Type B pancreatic cell (in vitro differentiated cells): ENCODE data around the gene CHST13. TPM values are rescaled to one million over a fixed set of nuclear protein-coding genes. Genes with fewer than 3 reads are reported as not detected.

Source experiments
- DNase-seq: peaks from one replicate; pipeline ENCODE4 v3.0.0; 2021; ENCODE audit warnings: mixed read lengths; ENCODE audit not compliant: unreplicated experiment; ENCODE audit errors: extremely low spot score
- H3K27ac Mint-ChIP-seq: 2 replicates; pipeline ENCODE4 v1.8.0; 2021; ENCODE audit warnings: mild to moderate bottlenecking, mixed read lengths
- H3K27me3 Mint-ChIP-seq: 2 replicates; pipeline ENCODE4 v1.8.0; 2021; ENCODE audit warnings: mixed read lengths
- H3K36me3 Mint-ChIP-seq: 2 replicates; pipeline ENCODE4 v1.8.0; 2021; ENCODE audit warnings: mixed read lengths
- H3K4me1 Mint-ChIP-seq: one replicate; pipeline ENCODE4 v1.8.0; 2021; ENCODE audit warnings: mixed read lengths; ENCODE audit not compliant: unreplicated experiment
- H3K4me3 Mint-ChIP-seq: 2 replicates; pipeline ENCODE4 v1.8.0; 2021; ENCODE audit warnings: mild to moderate bottlenecking, mixed read lengths
- H3K9me3 Mint-ChIP-seq: 2 replicates; pipeline ENCODE4 v1.8.0; 2021; ENCODE audit warnings: mixed read lengths
- CTCF ChIP-seq: fragments of 200-600 bp; sonication (generic); conservative IDR thresholded peaks from 2 replicates; pipeline ENCODE4 v1.5.0; 2021; ENCODE audit warnings: antibody characterized with exemption, mild to moderate bottlenecking
- total RNA-seq: library from RNA; stranded (reverse); gene quantifications from 2 replicates; pipeline ENCODE4 v1.2.1, GENCODE V29; 2021; ENCODE audit warnings: low replicate concordance

Gene CHST13
- total RNA-seq, 1 donor from 2014 or later: 0.31 TPM

GRCh38 chr3:126488886-126489569 lies 34.9 kb upstream of the CHST13 start:
- no peak for TF ChIP-seq CTCF
- Mint-ChIP-seq H3K4me3 (no peak overlapping the region), H3K4me1 (peaks cover 16% of the 10 kb centered on the region), H3K27me3 (peaks cover 3% of the 10 kb centered on the region), H3K27ac (no peak overlapping the region), H3K9me3 (no peaks in the 10 kb centered on the region), H3K36me3 (no peaks in the 10 kb centered on the region)
- DNase-seq: no peak

- no peak for DNase-seq
These were observed 33.3 kb upstream of the CHST13 start for GRCh38 chr3:126490619-126491018.

GRCh38 chr3:126491221-126492013 lies 32.5 kb upstream of the CHST13 start:
- H3K27me3 Mint-ChIP-seq: peaks cover 3% of the 10 kb centered on the region
- peaks cover 8% of the 10 kb centered on the region for H3K4me1 Mint-ChIP-seq
- DNase-seq: no peak
- no peak overlapping the region for H3K27ac Mint-ChIP-seq
- TF ChIP-seq CTCF: no peak
- H3K36me3 Mint-ChIP-seq: no peaks in the 10 kb centered on the region
- H3K4me3 Mint-ChIP-seq: no peak overlapping the region
- no peaks in the 10 kb centered on the region for H3K9me3 Mint-ChIP-seq

More at GRCh38 chr3:126490619-126491018, 33.3 kb upstream of the CHST13 start:
- peaks cover 10% of the 10 kb centered on the region for H3K4me1 Mint-ChIP-seq
- no peak overlapping the region for H3K27ac Mint-ChIP-seq
- no peak overlapping the region for H3K4me3 Mint-ChIP-seq
- H3K36me3 Mint-ChIP-seq: no peaks in the 10 kb centered on the region
- peaks cover 3% of the 10 kb centered on the region for H3K27me3 Mint-ChIP-seq
- no peak for TF ChIP-seq CTCF
- no peaks in the 10 kb centered on the region for H3K9me3 Mint-ChIP-seq

- H3K9me3 Mint-ChIP-seq: no peaks in the 10 kb centered on the region
- no peak for DNase-seq
- H3K36me3 Mint-ChIP-seq: no peaks in the 10 kb centered on the region
- no peak overlapping the region for H3K27ac Mint-ChIP-seq
- peaks cover 6% of the 10 kb centered on the region for H3K27me3 Mint-ChIP-seq
- no peaks in the 10 kb centered on the region for H3K4me1 Mint-ChIP-seq
- no peak overlapping the region for H3K4me3 Mint-ChIP-seq
- TF ChIP-seq CTCF: no peak
These were observed 30.9 kb upstream of the CHST13 start for GRCh38 chr3:126493051-126493450.

GRCh38 chr3:126493739-126494138 lies 30.2 kb upstream of the CHST13 start:
- no peak overlapping the region for H3K4me3 Mint-ChIP-seq
- no peak overlapping the region for H3K27ac Mint-ChIP-seq
- H3K4me1 Mint-ChIP-seq: no peaks in the 10 kb centered on the region
- no peaks in the 10 kb centered on the region for H3K36me3 Mint-ChIP-seq
- DNase-seq: no peak
- TF ChIP-seq CTCF: no peak
- H3K9me3 Mint-ChIP-seq: no peaks in the 10 kb centered on the region
- H3K27me3 Mint-ChIP-seq: peaks cover 6% of the 10 kb centered on the region
